GM12872 (cell line): ENCODE data around the gene DOCK2.

Experiments used
- TF ChIP-seq, protein P1 (sequence below): IDR thresholded peaks from 3 replicates; pipeline ENCODE4 v1.5.1; 2011; ENCODE audit warnings: low read depth, mild to moderate bottlenecking, low read length, moderate library complexity; ENCODE audit not compliant: insufficient read depth

Gene DOCK2

DNA sequence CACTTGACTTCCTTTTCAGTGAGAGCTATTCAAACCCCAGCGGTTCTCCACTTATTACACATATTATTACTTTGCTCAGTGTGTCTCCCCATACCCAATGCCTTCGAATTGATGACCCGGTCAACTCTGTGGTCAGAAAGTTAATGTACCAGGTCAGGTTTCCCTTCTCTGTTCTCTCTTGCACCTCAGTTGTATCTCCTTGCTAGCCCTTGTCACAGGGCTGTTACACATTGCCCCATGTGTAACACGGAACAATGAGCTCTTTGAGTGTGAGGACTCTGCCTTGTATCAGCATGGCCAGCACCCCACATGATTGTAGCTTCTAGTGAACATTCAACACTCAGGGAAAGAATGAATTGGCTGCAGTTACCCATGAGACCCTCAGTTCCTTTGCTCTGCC, 73.6 kb downstream of the DOCK2 start:
- TF ChIP-seq, protein P1, sequence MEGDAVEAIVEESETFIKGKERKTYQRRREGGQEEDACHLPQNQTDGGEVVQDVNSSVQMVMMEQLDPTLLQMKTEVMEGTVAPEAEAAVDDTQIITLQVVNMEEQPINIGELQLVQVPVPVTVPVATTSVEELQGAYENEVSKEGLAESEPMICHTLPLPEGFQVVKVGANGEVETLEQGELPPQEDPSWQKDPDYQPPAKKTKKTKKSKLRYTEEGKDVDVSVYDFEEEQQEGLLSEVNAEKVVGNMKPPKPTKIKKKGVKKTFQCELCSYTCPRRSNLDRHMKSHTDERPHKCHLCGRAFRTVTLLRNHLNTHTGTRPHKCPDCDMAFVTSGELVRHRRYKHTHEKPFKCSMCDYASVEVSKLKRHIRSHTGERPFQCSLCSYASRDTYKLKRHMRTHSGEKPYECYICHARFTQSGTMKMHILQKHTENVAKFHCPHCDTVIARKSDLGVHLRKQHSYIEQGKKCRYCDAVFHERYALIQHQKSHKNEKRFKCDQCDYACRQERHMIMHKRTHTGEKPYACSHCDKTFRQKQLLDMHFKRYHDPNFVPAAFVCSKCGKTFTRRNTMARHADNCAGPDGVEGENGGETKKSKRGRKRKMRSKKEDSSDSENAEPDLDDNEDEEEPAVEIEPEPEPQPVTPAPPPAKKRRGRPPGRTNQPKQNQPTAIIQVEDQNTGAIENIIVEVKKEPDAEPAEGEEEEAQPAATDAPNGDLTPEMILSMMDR = no peak

DNA sequence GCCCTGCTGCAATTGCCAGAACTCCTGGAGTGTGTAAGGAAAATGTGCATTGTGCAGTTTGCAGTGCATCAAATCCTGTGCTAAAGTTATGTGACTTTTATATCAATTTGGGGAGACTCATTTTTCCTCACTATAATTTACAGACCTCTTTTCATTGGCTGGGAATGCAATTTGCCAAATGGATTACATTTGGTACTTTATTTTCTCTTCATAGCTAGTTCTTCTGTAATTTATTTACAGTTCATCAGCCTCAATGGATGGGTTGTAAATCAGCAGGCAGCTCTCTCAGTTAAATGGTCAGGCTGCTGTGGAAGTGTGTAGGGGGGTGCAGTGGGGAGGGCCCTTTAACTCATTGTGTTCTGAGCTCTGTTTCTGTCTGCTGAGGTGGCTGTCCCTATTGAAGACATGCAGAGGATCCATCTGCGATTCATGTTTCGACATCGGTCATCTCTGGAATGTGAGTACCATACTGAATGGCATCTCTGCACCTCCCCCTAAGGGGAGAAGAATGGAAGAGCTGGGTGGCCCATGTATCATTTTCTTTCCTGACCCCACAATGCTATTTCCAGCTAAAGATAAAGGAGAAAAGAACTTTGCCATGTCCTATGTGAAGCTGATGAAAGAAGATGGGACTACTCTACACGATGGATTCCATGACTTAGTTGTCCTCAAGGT, 74.6 kb downstream of the DOCK2 start:
- TF ChIP-seq, protein P1 = no peak

DNA sequence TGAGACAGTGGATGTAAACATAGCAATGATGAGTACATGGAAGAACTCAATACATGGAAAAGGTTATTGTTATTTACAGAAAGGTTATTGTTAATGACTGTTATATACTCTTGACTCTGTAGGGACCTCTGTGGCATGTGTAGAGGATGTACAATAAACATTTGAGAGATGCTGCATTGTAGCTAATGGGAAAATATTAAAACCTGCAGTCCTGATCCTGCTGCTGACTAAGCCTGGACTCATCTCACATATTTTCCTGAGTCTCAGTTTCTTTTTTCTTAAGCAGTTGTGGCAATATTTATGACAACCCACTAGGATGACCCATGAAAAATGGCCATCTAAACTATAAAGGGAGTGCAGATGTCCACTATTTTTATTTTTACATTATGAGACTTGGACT, 75.4 kb downstream of the DOCK2 start:
- TF ChIP-seq, protein P1 = no peak

DNA sequence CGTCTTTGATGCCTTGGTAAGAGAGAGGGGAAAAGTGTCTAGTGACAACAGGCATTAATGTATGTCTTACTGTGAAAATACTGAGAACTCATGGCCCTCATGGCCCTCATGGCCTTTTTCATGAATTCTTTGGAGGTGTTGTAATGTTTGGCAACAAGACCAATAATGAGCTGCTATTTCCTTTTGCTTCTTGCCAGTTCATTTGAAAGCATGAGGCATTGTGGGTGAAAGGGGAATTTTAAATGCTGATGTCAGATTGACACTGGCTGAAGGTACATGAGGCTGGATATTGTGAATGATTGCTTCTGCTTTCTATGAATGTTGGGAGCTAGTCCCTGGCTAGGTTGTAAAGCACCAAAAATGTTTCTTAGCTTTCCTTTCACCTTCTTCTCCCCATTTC, 79.2 kb downstream of the DOCK2 start:
- TF ChIP-seq, protein P1 = no peak

DNA sequence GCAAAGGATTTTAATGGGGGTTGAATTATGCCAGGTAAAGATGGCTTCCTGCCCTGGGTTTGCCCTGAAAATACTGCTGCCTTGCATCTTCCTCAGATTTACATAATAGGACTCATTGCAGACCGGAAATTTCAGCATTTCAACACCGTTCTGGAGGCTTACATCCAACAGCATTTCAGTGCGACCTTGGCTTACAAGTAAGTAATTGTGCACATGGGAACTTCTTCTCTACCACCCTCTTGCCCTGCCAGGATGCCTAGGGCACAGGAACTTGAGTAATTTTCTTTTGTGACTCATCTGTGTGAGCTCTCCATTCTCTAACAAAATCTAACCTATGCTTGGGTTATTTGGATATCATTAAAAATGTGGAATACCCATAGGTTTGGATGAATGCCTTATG, 80.2 kb downstream of the DOCK2 start:
- TF ChIP-seq, protein P1 = no peak

DNA sequence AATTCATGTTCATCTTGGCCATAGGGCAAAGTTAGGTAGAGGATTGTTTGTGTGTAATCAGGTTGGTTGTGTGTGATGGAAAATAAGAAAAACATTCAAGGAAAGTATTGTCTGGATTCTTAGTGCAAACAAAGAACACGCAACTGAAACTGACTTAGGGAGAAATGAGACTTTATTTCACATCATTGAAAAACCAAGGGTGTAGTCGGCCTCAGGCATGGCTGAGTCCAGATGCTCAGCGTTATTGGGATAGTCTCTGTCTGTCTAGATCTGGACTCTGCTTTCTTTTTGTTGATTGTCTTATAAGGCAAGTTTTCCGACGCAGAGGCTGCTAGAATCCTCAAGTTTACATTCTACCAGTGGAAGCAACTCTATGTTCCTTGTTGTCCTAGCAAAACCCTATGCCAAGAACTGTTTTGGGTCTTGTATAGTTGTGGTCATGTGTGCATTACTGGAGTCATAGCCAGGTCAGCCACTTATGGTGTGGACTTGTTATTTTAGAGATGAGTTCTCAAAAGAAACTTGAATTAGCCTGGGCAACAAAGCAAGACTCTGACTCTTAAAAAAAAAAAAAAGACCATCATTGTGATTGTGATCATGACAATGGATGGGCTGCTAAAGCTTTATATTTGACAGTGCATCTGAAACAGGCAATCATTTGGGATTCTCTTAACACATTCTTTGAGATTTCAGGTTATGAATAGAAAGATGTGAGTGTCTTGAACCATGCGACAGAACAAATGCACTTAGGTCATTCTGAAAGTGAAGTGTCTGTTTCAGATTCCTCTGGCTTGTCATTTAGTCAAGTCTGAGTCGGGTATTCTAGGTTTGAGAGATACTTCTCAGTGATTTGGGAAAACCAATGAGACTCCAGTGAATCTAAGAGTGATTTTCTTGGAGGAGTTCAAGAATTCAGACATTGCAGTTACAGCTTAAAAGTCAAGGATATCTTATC, 82.6 kb downstream of the DOCK2 start:
- TF ChIP-seq, protein P1 = no peak

DNA sequence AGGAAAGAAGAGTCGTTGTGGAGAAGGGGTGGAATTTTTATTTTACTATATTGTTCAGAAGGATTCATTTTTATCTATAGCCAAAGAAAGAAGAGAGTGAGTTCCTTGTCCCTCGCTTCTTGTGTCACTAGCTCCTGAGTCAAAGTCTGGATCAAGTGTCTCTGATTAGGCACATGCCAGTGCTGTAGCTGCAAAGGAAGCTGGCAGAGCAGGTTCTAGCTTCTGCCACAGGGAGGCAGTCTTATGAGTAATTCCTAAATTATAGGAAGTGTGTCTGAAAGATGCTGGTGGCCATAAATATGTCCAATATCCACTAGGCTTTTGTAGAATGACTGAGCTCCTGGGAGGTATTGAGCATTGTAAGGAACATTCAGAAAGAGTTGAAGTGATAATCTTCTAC, 84.7 kb downstream of the DOCK2 start:
- TF ChIP-seq, protein P1 = peak; percentile 32; the same call in 2 of the 3 replicates
